Stimulated activated CD8-positive, alpha-beta memory T cell treated with anti-CD3 and anti-CD28 coated beads, Interleukin-7, amount 100 ng/mL, for 48 hours (primary cell): Measurements from ENCODE around the gene THRAP3.
"Not testable (repeated sequence)": the region's sequence is repeated elsewhere in the genome, so short reads cannot be mapped to it uniquely, and the experiment has no call there.

ENCODE experiments used
- DNase-seq, 2 donors: peaks; one replicate each; pipeline ENCODE4 v3.0.0-alpha.2; 2020; ENCODE audit warnings: low read depth in 1 of 2; ENCODE audit errors: extremely low read depth in 1 of 2

THRAP3 gene

DNA sequence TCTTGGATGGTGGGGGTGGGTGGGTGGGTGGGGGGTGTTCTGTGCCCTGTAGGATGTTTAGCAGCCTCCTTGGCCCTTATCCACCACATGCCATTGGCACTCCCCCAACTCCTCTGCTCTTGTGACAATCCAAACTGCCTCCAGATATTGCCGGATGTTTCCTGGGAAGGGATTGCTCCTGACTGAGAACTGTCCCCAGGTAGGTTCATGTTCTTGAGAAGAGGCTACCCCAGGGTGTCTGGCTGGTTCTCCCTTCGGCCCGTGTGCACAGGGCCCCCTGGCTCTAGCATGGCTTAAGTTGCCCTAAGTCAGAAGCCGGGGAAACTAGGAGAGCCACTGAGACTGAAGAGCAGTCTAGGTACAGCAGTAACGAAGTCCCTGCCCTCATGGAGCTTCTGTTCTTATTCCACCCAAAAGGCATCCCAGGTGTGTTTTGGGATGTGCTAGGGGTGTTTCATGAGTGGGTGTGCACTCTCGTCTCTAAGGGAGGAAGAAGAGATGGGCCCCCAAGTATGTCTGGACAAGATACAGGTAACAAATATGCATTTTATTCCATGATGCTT is 19.8 kb upstream of the THRAP3 start:
- no peak for DNase-seq

DNA sequence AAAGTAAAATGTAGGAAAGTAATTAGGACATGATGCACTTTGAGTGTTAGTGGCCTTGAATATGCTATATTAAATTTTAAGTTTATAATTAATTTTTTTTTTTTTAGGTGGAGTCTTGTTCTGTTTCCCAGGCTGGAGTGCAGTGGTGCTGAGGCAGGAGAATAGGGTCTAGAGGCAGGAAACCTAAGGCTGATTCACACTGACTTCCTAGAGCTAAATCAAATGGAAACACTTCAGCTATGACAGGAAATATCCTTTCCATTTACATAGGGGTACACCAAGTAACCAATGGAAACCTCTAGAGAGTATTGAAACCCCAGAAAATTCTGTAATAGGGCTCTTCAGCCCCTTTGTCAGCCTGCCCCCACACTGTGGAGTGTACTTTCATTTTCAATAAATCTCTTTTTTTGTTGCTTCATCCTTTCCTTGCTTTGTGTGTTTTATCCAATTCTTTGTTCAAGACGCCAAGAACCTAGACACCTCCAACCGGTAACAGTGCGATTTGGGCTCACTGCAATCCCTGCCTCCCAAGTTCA is 17.9 kb upstream of the THRAP3 start:
- no peak for DNase-seq

DNA sequence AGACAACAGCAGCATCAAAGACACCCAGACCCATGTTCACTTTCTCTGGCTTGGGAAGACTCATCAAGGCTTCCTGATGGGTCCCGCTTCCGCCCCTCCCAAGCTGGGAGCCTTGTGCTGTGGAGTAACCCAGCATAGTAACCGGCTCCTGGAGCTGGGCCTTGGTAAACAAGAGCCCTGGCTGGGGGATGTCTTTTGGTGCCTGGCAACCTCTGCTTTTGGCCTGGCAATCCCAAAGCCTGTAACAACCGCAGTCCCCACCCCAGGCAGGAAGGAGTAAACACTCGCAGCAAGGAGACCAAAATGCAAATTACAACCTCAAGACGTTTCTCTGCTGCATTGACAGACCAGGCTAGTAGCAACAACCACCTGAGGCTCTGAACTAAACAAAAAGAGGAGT is 16.9 kb upstream of the THRAP3 start:
- DNase-seq = no peak

DNA sequence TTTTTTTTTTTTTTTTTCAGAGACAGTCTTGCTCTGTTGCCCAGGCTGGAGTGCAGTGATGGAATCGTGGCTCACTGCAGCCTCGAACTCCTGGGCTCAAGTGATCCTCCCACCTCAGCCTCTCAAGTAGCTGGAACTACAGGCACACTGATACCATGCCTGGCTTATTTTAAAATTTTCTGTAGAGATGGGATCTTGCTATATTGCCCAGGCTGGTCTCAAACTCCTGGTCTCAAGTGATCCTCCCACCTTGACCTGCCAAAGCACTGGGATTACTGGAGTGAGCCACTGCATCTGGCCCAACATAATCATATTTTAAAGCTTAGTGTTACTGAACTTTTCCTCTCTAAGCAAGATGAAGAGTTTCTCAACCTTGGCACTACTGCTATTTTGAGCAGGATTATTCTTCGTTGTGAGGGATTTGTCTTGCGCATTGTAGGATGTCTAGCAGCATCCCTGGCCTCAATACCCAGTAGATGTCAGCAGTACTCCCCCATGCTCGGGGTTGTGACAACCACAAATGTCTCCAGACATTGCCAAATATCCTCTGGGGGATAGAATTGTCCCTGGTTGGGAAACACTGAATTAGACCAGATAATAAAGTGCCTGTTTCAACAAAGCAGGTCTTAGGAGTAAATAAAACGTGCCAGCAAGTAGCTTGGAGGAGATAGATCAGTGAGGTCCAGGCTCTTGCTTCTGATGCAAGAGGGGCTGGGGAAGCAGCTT is 15.1 kb upstream of the THRAP3 start:
- DNase-seq = no peak

DNA sequence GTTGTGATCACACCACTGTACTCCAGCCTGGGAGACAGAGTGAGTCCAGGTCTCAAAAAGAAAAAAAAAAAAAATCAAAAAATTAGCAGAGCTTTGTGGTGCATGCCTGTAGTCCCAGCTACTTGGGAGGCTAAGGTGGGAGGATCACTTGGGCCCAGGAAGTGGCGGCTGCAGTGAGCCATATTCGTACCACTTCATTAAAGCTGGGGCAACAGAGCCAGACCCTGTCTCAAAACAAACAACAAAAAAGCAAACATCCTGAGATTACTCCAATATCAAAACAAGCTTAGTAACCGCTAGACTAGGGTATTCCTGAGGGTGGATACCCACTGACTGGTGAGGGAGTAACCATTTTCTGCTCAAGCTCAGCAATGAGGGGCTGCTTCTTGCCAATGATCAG is 12.9 kb upstream of the THRAP3 start:
- DNase-seq = no peak

DNA sequence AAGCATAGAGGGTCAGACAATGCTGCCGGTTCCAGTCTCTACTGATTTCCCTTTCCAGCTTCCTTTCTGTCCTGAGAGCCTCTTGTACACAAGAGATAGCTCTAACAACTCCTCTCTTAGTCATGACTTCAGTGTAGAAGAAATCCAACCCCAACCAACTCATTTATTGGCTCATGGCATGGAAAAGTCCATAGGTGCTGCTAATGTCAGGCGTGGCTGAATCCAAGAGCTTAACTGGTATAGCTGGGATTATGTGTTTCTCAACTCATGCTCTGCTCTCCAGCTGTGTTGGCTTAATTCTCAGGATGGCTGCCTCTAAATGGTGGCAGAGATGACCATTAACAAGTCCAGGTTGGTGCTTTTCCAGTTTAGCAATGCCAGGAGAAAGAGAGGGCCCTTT is 12.4 kb upstream of the THRAP3 start:
- no peak for DNase-seq

DNA sequence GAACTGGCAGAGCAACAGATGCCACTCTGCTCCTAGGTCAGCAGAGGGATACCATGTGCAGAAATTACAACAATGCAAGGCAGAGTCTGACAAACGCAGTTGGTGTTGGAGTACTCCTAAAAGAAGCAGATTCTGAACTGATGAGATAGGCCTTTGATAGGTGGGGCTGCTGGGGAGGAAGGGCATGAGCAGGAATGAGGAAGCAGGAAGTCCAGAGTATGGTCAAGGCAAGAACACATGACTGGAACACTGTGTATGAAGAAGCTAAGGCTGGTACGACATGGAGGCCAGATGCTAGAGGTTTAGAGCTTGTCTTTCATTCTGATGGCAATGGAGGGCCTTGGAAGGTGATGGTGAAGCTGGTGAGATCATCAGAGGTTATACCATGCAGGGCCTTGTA is 11.5 kb upstream of the THRAP3 start:
- no peak for DNase-seq

DNA sequence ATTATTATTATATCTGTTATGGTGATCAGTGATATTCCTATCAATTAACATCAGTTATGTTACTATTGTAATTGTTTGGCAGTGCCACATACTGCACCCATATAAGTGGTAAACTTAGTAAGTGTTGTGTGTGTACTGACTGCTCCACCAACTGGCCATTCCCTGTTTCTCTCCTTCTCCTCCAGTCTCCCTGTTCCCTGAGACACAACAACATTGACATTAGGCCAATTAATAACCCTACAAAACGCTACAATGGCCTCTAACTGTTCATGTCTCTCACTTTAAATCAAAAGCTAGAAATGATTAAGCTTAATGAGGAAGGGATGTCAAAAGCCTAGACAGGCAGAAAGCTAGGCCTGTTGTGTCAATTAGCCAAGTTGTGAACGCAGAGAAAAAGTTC is 6.6 kb upstream of the THRAP3 start:
- DNase-seq = no peak

DNA sequence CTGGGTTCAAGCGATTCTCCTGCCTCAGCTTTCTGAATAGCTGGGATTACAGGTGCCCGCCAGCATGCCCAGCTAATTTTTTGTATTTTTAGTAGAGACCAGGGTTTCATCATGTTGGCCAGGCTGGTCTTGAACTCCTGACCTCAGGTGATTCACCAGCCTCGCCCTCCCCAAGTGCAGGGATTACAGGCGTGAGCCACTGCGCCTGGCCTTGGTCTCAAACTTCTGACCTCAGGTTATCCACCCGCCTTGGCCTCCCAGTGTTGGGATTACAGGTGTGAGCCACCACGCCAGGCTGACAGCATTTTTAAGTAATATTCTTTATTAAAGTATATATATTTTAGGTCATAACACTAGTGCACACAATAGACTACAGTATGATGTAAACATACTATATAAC is 2.3 kb upstream of the THRAP3 start:
- not testable (repeated sequence) for DNase-seq

DNA sequence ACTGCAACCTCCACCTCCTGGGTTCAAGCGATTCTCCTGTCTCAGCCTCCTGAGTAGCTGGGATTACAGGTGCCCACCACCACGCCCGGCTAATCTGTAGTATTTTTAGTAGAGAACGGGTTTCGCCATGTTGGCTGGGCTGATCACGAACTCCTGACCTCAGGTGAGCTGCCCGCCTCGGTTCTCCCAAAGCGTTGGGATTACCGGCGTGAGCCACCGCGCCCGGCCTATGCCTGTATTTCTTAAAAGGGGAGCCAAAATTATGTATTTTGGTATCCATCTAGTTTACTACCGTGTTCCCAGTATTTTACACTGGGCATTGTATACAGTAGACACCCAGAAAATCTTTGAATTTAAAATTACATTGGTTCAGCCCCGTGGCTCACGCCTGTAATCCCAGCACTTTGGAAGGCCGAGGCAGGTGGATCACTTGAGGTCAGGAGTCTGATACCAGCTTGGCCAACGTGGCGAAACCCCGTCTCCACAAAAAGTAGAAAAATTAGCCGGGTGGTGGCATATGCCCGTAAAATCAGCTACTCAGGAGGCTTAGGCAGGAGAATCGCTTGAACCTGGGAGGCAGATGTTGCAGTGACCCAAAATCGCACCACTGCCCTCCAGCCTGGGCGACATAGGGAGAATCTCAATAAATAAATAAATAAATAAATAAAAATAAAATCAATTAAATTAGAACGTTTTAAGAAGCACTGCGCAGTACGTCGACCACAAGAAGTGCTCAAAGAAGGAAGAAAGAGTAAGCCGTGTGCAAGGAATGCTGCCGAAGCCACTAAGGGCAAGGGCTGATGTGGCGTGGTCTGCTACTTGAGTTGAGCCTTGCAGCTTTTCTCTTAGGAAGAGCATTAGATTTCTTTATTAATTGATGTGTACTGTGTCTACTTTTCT is 1.5 kb upstream of the THRAP3 start:
- no peak for DNase-seq

DNA sequence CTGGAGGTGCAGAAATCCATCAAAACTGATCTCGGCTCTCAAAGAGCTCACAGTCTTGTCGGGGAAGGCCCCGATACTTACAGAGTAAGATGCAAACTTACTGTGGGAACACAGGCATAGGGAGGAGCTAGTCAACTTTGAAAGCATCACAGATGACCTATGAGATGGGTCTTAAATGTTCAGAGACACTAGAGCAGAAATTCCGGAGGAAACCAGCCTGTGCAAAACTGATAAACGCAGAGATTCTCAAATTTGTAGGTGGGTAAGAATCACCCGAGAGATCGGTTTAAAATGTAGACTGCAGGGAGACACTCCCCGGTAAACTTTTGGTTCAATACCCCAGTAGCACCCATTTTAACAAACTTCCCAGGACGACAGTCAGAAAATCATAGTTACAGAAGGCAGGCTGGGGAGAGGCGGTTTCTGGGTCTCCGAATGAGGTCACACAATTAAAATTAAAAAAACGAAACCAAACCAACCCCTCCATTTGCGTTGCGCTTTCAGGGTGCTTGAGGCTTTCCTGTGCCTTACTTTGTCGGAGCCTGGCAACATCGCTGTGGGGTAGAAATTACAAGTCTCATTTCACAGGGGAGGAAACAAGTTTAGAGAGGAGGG is 755 bp upstream of the THRAP3 start:
- DNase-seq = peak; percentile 6 to 23

DNA sequence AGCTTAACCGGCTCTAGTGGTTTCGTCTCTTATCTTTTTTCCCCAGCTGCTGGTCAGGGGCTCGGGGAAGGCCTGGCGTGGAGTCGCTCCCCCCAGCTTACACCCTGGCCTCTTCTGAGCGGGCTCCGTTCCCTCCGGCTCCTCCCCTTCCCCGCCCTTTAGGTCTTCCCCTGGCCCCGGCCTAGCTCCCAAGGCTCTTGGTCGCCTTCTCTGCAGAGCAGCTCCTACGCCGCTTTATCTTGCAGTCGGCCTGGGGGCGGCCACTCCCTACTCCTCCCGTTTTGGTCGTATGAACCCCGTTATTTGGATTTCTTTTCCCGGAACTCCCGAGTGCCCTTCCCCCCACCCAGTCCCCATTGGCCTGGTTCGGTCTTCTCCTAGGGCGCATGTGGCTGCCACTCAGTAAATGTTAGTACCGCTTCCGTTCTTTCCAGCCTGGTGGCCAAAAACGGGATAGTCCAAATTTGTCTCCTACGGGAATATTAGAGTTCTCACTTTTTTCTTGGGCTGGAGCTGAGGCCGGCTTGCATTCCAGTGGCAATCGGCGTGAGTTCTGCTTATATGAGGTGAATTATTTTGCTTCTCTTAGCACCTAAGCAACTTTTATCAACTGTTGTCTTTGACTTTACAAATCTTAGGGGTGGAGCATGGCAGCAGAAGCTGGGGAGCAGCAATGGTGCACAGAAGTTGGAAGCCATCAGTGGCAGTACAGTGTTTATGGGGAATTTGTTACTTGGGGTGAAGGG is 467 bp downstream of the THRAP3 start:
- DNase-seq = peak in 1 of 2 donors; percentile 69

DNA sequence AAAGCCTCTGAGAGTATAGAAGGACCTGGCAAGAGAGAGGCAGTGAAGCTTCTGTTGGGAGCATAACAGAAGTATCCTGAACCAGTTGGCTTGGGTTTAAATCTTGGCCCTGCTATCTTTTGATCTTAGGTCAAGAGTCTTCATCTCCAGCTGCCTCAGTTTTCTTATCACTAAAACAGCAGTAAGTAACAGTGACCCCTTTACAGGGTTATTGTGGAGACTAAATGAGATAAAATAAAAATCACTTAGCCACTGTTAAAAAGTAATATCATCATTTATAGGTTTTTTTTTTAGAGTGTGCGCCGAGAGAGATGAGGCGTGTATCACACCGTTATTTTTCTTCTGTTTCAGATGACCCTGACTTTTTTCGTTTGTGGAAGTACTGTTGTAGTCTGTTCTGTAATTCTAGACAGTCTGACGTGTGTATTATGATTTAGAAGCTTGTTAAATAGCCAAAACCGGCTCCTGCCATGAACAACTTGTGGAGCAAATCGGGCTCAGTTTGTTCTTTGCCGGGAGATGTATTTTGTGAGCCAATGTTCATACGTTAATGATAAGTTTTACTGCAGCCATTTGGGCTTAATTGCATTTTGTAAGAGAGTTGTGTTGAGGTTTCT is 1.1 kb downstream of the THRAP3 start:
- no peak for DNase-seq

DNA sequence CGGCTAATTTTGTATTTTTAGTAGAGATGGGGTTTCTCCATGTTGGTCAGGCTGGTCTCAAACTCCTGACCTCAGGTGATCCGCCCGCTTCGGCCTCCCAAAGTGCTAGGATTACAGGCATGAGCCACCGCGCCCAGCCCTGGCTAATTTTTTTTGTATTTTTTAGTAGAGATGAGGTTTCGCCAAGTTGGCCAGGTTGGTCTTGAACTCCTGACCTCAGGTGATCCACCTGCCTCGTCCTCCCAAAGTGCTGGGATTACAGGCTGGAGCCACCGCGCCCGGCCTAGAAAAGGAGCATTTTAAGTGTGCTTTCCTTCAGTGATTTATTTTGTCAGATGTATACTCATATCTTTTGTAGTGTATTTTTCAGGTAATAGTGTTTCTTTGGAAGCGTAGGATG is 6.0 kb downstream of the THRAP3 start:
- not testable (repeated sequence) for DNase-seq

DNA sequence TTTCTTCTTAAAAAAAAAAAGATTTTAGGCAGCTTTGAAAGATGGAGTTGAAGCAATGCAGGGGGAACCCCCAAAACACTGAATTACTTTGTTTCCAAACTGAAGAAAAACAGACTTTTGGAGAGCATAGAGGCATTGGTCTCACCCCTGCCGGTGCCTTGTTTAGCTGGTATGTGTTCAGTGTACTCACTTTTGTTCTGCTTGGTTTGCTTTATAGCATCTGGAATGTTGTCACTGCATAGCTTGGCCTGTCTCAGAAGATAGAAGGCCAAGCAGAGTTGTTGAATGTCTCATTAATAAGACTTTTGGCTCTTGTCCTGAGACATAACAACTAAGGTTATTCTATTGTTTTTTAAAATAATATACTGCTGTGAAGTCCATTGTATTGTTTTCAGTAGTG is 6.9 kb downstream of the THRAP3 start:
- no peak for DNase-seq

DNA sequence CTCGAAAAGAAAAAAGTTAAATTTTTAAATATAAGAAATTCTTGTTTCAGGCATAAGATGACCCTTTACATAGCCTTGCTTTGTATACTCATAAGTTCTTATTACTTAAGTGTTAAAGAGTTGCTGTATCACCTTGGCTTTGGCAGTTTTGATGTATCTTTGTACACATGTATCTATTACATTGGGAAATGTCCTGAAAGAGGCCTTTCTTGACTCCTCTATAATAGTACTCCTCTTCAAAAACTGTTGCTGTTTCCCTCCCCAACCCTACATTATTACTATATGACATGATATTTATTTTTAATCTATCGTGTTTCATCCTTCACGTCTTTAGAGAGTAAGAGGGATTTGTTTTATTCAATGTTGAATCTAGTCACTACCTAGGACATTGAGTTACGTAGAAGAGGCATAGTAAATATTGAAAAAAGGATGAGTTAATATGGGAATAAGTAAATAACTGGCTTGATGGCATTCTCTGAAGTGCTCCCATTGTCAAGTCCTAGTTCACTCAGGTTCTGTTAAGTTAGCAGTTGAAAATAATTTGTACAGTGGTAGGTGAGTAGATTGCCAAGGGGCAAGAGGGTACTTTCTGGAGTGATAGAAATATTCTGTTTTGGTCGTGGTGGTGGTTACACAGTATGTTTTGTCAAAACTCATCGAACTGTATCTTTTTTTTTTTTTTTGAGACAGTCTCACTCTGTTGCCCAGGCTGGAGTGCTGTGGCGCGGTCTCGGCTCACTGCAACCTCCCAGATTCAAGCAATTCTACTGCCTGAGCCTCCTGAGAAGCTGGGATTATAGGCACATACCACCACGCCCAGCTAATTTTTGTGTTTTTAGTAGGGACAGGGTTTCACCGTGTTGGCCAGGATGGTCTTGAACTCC is 8.2 kb downstream of the THRAP3 start:
- DNase-seq = no peak

DNA sequence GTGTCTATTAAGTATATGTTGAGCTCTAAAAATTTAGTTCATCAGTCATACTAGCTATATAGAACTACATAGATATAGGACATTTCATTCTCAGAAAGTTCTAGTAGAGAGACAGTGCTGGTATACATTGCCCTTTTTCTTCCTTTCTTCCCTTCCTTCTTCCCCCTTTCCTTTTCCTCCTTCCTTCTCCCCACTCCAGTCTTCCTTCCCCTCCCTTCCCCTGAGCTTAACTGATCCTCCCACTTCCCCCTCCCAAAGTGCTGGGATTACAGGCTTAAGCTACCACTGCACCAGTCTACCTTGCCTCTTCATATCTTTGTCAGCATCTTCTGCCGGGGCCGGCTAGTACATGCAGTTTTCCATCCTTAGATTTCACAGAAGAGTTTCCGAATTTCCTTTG is 12.1 kb downstream of the THRAP3 start:
- no peak for DNase-seq

DNA sequence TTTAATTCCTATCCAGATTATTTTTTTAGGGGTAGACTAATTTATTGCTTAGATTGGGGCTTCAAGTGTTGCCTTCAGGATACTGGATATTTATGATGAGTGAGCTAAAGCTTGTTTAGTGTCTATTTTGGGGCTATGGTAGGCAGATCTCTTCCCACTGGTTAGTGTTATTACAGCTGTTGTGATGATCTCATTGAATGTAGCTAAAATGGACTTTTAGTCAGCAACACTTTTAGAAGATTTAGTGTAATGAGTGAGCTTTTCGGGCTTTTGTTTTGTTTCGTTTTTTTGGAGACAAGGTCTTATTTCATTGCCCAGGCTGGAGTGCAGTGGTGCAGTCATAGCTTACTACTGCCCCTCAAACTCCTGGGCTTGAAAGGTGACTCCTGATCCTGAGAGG is 14.2 kb downstream of the THRAP3 start:
- no peak for DNase-seq
